Measurements from ENCODE around the gene COL18A1.

Gene COL18A1

DNA sequence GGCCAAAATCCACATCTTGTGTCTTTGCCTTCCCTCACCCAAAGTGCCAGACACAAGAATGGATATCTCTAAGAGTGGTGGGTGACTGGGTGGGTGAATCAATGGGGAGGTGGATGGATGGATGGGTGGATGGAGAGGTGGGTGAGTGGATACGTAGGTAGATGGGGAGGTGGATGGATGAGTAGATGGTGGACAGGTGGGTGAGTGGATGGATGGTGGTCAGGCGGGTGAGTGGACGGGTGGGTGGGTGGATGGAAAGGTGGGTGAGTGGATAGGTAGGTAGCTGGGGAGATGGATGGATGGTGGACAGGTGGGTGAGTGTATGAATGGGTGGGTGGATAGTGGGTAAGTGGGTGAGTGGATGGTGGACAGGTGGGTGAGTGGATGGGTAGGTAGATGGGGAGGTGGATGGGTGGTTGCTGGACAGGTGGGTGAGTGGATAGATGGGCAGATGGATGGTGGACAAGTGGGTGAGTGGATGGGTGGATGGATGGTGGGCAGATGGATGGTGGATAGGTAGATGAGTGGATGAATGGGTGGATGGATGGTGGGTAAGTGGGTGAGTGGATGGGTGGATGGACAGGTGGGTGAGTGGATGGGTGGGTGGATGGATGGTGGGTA, 103.0 kb downstream of the COL18A1 start:
- CTCF ChIA-PET = no interaction called here
- no peak overlapping the region for H3K4me3 ChIP-seq (ENCODE audit: low read depth, low read length)
- DNase-seq (ENCODE audit: low read depth, low spot score) = no peak
- POLR2A ChIA-PET = no interaction called here
- TF ChIP-seq, protein P1, sequence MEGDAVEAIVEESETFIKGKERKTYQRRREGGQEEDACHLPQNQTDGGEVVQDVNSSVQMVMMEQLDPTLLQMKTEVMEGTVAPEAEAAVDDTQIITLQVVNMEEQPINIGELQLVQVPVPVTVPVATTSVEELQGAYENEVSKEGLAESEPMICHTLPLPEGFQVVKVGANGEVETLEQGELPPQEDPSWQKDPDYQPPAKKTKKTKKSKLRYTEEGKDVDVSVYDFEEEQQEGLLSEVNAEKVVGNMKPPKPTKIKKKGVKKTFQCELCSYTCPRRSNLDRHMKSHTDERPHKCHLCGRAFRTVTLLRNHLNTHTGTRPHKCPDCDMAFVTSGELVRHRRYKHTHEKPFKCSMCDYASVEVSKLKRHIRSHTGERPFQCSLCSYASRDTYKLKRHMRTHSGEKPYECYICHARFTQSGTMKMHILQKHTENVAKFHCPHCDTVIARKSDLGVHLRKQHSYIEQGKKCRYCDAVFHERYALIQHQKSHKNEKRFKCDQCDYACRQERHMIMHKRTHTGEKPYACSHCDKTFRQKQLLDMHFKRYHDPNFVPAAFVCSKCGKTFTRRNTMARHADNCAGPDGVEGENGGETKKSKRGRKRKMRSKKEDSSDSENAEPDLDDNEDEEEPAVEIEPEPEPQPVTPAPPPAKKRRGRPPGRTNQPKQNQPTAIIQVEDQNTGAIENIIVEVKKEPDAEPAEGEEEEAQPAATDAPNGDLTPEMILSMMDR (IDR thresholded peaks at IDR 0.05; ENCODE audit: insufficient read depth, low read length, missing control alignments) = no peak

DNA sequence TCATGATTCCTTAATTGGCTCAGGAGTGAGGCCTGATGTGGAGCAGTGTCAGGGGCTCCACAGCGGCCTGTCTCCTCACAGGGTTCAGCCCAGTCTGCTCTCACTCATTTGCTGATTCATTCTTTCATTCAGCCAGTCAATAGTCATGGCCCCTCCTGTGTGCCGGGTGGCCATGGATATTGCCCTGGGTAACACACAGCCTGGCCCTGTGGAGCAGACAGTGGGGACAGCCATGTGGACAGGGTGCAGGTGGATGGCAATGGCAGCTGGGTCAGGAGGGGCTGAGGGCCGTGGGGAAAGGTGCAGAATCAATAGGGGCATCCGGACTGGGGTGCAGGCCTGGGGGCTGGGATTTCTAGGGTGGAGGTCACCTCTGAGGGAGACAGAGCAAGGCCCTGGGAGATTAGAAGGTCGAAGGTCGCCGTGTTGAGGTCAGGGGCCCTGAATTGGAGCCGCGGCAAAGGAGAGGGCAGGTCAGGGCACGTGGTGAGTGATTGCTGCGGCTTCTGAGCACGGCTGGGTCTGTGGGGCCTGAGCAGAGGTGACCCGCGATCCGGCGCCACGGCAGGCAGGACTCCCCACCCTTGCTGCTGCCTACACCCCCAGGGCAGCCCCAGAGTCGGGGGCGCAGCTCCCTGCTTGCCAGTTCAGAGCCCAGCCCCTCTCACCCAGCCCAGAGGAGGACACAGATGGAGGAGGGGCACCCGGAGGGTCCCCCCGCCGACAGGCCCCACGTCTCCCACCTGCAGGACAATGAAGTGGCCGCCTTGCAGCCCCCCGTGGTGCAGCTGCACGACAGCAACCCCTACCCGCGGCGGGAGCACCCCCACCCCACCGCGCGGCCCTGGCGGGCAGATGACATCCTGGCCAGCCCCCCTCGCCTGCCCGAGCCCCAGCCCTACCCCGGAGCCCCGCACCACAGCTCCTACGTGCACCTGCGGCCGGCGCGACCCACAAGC, 103.9 kb downstream of the COL18A1 start:
- POLR2A ChIA-PET = no interaction called here
- TF ChIP-seq, protein P1 (IDR thresholded peaks at IDR 0.05; ENCODE audit: insufficient read depth, low read length, missing control alignments) = no peak
- CTCF ChIA-PET = no interaction called here
- no peak for DNase-seq (ENCODE audit: low read depth, low spot score)
- H3K4me3 ChIP-seq (ENCODE audit: low read depth, low read length) = no peak overlapping the region

DNA sequence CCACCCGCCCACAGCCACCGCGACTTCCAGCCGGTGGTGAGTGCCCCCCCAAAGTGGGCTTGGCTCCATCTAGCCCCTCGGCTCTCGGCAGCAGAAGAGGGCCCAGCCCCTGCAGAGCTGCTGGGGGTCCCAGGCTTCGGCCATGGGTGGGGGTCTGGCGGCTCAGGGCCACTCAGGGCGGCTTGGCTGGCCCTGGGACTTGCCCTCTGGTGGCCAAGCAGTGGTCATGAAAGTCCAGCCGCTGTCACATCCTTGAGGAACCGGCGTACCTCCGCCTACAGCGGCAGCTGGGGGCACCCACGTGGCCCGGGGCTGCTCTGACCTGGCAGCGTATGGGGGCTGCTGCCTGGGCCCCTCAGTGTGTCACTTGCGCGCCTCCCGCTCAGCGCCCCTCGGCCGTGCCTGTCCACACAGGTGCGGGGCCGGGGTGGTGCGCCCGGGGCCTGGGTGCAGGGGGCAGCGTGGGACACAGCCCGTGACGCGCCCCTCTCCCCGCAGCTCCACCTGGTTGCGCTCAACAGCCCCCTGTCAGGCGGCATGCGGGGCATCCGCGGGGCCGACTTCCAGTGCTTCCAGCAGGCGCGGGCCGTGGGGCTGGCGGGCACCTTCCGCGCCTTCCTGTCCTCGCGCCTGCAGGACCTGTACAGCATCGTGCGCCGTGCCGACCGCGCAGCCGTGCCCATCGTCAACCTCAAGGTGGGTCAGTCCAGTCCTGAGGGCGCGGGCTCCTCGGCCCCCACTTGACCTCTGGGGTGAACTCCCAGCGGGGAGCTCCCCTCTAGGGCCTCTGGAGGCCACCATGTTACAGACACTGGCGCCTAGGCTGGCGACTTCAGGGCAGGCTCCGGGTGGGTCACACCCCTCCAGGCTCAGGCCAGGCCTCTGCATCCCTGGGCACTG, 104.9 kb downstream of the COL18A1 start:
- ChIA-PET CTCF (no interaction called here), POLR2A (no interaction called here)
- no peak overlapping the region for H3K4me3 ChIP-seq (ENCODE audit: low read depth, low read length)
- DNase-seq (ENCODE audit: low read depth, low spot score) = no peak
- TF ChIP-seq, protein P1 (IDR thresholded peaks at IDR 0.05; ENCODE audit: insufficient read depth, low read length, missing control alignments) = no peak

DNA sequence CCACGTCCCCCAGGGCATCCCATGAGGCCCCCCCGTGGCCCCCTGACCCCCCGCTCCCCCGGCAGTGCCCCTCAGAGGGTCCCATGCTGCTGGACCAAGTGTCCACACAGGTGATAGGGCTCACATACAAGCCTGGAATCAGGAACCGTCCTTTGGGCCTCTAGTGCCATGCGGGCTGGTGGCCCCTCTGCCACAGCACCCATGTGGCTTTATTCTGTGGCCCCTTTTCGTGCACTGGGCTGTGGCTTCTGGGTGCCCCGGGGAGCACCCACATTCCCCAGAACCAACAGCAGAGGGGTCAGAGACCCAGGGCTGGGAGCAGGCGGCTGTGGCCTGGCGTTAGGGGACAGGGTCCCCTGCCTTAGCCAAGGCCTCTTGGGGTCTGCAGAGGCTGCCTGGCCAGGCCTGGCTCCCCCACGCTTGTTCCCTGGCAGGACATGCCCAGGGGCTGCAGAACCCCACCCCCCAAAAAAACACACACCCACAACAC, 105.5 kb downstream of the COL18A1 start:
- no peak for DNase-seq (ENCODE audit: low read depth, low spot score)
- ChIA-PET CTCF (no interaction called here), POLR2A (no interaction called here)
- H3K4me3 ChIP-seq (ENCODE audit: low read depth, low read length) = no peak overlapping the region
- TF ChIP-seq, protein P1 (IDR thresholded peaks at IDR 0.05; ENCODE audit: insufficient read depth, low read length, missing control alignments) = no peak

DNA sequence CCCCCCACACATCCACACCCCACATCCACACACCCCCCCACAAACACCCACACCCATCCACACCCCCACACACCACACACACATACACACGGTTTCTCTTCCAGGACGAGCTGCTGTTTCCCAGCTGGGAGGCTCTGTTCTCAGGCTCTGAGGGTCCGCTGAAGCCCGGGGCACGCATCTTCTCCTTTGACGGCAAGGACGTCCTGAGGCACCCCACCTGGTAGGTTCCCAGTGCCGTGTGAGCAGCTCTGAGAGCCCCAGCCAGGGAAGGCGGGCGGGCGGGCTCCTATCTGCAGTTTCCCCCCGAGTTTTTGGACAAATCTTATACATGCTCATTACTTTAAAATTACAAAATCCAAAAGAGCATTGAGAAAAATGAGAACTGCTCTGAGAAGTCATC, 106.0 kb downstream of the COL18A1 start:
- DNase-seq (ENCODE audit: low read depth, low spot score) = no peak
- H3K4me3 ChIP-seq (ENCODE audit: low read depth, low read length) = no peak overlapping the region
- ChIA-PET CTCF (no interaction called here), POLR2A (no interaction called here)
- TF ChIP-seq, protein P1 (IDR thresholded peaks at IDR 0.05; ENCODE audit: insufficient read depth, low read length, missing control alignments) = no peak

Measured in AG04449 (cell line).